HepG2 (cell line): ENCODE results near the gene SLC25A1. TPM values are rescaled to one million over a fixed set of nuclear protein-coding genes. Genes with fewer than 3 reads are reported as not detected.

Experiments
- ARNTL ChIP-seq: sonication (generic); formaldehyde crosslinking; IDR thresholded peaks from 2 replicates; pipeline ENCODE4 v1.4.0; 2020; ENCODE audit warnings: mild to moderate bottlenecking, missing genetic modification reagents
- CEBPG ChIP-seq: IDR thresholded peaks from 2 replicates; pipeline ENCODE4 v1.6.1; 2016
- CHD2 ChIP-seq: IDR thresholded peaks from 2 replicates; pipeline ENCODE4 v1.6.1; 2011; ENCODE audit warnings: low read depth, low read length, improper control_type of control experiment
- FOXO1 ChIP-seq: sonication (generic); formaldehyde crosslinking; IDR thresholded peaks from 2 replicates; pipeline ENCODE4 v1.4.0; 2020; ENCODE audit warnings: missing genetic modification reagents
- GABPA ChIP-seq, 2 experiments: IDR thresholded peaks; 2 replicates each; pipeline ENCODE4 v1.6.1; 2011 to 2016; ENCODE audit warnings: low read depth in 2 of 2, low read length in 1 of 2, missing biosample characterization in 1 of 2, missing genetic modification characterization in 1 of 2
- GRHL1 ChIP-seq: sonication (generic); formaldehyde crosslinking; conservative IDR thresholded peaks from 2 replicates; pipeline ENCODE4 v1.8.0; 2022; ENCODE audit warnings: missing genetic modification reagents
- HOXA5 ChIP-seq: sonication (generic); formaldehyde crosslinking; IDR thresholded peaks from 2 replicates; pipeline ENCODE4 v1.4.0; 2020; ENCODE audit warnings: missing genetic modification reagents
- JARID2 ChIP-seq: sonication (generic); formaldehyde crosslinking; IDR thresholded peaks from 2 replicates; pipeline ENCODE4 v1.8.1; 2023; ENCODE audit warnings: missing genetic modification reagents, inconsistent platforms; ENCODE audit not compliant: insufficient replicate concordance
- MYNN ChIP-seq: sonication (generic); formaldehyde crosslinking; IDR thresholded peaks from 2 replicates; pipeline ENCODE4 v1.4.0; 2020; ENCODE audit warnings: mild to moderate bottlenecking, low read depth, missing genetic modification reagents
- RELA ChIP-seq: sonication (generic); formaldehyde crosslinking; IDR thresholded peaks from 2 replicates; pipeline ENCODE4 v1.4.0; 2020; ENCODE audit warnings: missing genetic modification reagents
- SAFB2 ChIP-seq: sonication (generic); formaldehyde crosslinking; IDR thresholded peaks from 2 replicates; pipeline ENCODE4 v1.5.1; 2020; ENCODE audit warnings: missing genetic modification reagents, low read depth, mild to moderate bottlenecking, borderline replicate concordance
- STAT6 ChIP-seq: sonication (generic); formaldehyde crosslinking; IDR thresholded peaks from 2 replicates; pipeline ENCODE4 v1.4.0; 2020; ENCODE audit warnings: missing genetic modification reagents, mild to moderate bottlenecking, borderline replicate concordance
- TBP ChIP-seq: sonication (generic); formaldehyde crosslinking; IDR thresholded peaks from 2 replicates; pipeline ENCODE4 v1.5.0; 2020; ENCODE audit warnings: missing genetic modification reagents
- TCF7 ChIP-seq: sonication (generic); IDR thresholded peaks from 2 replicates; pipeline ENCODE4 v1.6.1; 2016; ENCODE audit warnings: antibody characterized with exemption, low read depth
- TFE3 ChIP-seq: IDR thresholded peaks from 2 replicates; pipeline ENCODE4 v1.6.1; 2016
- YEATS4 ChIP-seq: sonication (generic); formaldehyde crosslinking; IDR thresholded peaks from 2 replicates; pipeline ENCODE4 v1.4.0; 2020; ENCODE audit warnings: missing genetic modification reagents, borderline replicate concordance
- ZSCAN21 ChIP-seq: sonication (generic); formaldehyde crosslinking; IDR thresholded peaks from 2 replicates; pipeline ENCODE4 v1.8.0; 2022; ENCODE audit warnings: mild to moderate bottlenecking, missing genetic modification reagents, moderate library complexity, borderline replicate concordance
- polyA plus RNA-seq, 8 experiments: library from polyadenylated mRNA; depleted of rRNA in 3 of 8; stranded (reverse) in 7 of 8; unstranded in 1 of 8; fragments of >200 nt; fragmentation: Illumina TruSeq in 4 of 8; extraction: Trizol in 4 of 8; gene quantifications; 2 replicates each; pipeline versions ENCODE4 v1.2.1 to v1.2.3, GENCODE V29; 2011 to 2016; ENCODE audit warnings: low read depth in 4 of 8, missing spikeins in 1 of 8, mixed read lengths in 1 of 8; ENCODE audit not compliant: insufficient read depth in 1 of 8
- total RNA-seq, 5 experiments: library from RNA; depleted of rRNA; stranded (reverse); fragments of >200 nt; fragmentation: Illumina TruSeq; extraction: Trizol; gene quantifications; 2 replicates each; pipeline ENCODE4 v1.2.3, GENCODE V29; 2016; ENCODE audit warnings: low read depth in 1 of 5
- TF ChIP-seq, protein P1 (sequence below): sonication (generic); formaldehyde crosslinking; IDR thresholded peaks from 2 replicates; pipeline ENCODE4 v1.4.0; 2020; ENCODE audit warnings: mild to moderate bottlenecking, missing genetic modification reagents
- TF ChIP-seq, protein P2 (sequence below): sonication (generic); formaldehyde crosslinking; IDR thresholded peaks from 2 replicates; pipeline ENCODE4 v1.9.0; 2021; ENCODE audit warnings: missing genetic modification reagents, borderline replicate concordance

The SLC25A1 gene
- total and polyA plus RNA-seq, 2 of the 13 experiments (the other 11 are each of a cell fraction or from before 2014, with no cell fraction given): 49.4 to 161 TPM

DNA sequence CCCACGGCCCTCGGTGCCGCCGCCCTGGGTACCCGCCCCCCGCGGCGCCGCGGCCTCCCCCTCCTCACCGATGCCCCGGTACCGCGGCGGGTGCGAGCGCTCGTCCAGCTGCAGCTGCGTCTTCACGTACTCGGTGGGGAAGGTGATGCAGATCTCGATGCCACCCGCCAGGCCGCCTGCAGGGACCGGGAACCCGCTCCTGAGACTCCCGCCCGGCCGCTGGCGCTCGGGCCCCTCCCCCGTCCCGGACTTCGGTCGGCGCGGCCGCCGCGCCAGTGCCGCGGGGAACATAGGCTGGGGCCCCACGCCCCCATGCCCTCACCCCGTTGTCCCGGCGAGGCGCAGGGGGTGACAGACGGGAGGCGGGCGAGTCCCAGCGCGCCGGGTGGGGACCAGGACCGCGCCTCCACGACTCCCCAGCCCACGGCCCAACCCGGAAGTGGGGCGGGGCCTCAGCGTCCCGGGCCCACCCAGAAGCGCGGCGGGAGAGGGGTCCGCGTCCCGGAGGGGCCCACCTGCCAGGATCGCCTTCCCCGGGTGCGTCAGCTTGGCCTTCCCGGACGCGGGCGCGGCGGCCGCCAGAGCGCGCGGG is 375 bp downstream of the SLC25A1 start (continued):
- TF ChIP-seq TFE3 (CRISPR knock-in tag) (no peak; the same call in 1 of the 2 replicates), ARNTL (CRISPR knock-in tag) (no peak), STAT6 (CRISPR knock-in tag) (no peak), CEBPG (no peak), GRHL1 (CRISPR knock-in tag) (no peak), CHD2 (0 out of 2 replicates have a peak, but pooled peaks have one; percentile 22), YEATS4 (CRISPR knock-in tag) (no peak), TBP (CRISPR knock-in tag) (no peak), GABPA (IDR thresholded peaks at IDR 0.05; ENCODE audit: low read depth, low read length) (no peak), GABPA (CRISPR knock-in tag; IDR thresholded peaks at IDR 0.05; ENCODE audit: low read depth) (no peak), MYNN (CRISPR knock-in tag) (no peak), FOXO1 (CRISPR knock-in tag) (no peak), HOXA5 (CRISPR knock-in tag) (no peak), ZSCAN21 (CRISPR knock-in tag) (no peak), JARID2 (no peak), SAFB2 (no peak), RELA (no peak), TCF7 (no peak)
- TF ChIP-seq, protein P1, sequence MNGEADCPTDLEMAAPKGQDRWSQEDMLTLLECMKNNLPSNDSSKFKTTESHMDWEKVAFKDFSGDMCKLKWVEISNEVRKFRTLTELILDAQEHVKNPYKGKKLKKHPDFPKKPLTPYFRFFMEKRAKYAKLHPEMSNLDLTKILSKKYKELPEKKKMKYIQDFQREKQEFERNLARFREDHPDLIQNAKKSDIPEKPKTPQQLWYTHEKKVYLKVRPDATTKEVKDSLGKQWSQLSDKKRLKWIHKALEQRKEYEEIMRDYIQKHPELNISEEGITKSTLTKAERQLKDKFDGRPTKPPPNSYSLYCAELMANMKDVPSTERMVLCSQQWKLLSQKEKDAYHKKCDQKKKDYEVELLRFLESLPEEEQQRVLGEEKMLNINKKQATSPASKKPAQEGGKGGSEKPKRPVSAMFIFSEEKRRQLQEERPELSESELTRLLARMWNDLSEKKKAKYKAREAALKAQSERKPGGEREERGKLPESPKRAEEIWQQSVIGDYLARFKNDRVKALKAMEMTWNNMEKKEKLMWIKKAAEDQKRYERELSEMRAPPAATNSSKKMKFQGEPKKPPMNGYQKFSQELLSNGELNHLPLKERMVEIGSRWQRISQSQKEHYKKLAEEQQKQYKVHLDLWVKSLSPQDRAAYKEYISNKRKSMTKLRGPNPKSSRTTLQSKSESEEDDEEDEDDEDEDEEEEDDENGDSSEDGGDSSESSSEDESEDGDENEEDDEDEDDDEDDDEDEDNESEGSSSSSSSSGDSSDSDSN (CRISPR knock-in tag): peak; percentile 40; the same call in 1 of the 2 replicates
- TF ChIP-seq, protein P2, sequence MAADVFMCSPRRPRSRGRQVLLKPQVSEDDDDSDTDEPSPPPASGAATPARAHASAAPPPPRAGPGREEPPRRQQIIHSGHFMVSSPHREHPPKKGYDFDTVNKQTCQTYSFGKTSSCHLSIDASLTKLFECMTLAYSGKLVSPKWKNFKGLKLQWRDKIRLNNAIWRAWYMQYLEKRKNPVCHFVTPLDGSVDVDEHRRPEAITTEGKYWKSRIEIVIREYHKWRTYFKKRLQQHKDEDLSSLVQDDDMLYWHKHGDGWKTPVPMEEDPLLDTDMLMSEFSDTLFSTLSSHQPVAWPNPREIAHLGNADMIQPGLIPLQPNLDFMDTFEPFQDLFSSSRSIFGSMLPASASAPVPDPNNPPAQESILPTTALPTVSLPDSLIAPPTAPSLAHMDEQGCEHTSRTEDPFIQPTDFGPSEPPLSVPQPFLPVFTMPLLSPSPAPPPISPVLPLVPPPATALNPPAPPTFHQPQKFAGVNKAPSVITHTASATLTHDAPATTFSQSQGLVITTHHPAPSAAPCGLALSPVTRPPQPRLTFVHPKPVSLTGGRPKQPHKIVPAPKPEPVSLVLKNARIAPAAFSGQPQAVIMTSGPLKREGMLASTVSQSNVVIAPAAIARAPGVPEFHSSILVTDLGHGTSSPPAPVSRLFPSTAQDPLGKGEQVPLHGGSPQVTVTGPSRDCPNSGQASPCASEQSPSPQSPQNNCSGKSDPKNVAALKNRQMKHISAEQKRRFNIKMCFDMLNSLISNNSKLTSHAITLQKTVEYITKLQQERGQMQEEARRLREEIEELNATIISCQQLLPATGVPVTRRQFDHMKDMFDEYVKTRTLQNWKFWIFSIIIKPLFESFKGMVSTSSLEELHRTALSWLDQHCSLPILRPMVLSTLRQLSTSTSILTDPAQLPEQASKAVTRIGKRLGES (CRISPR knock-in tag): no peak
